CD4-positive, alpha-beta T cell (primary cell): ENCODE results near the gene FGF14. TPM values are rescaled to one million over a fixed set of nuclear protein-coding genes. Genes with fewer than 3 reads are reported as not detected.

Source experiments
- ATAC-seq: fragments of 200-7000 bp; cut with Tn5 transposase; one replicate; pipeline ENCODE4 v1.10.0; 2022; ENCODE audit warnings: mild to moderate bottlenecking; ENCODE audit not compliant: poor library complexity
- CTCF ChIA-PET: fragments of 350-600 bp; sonication (Branson Sonifier 250); formaldehyde crosslinking; loops from one replicate; lab custom pipeline; 2021; ENCODE audit warnings: antibody characterized with exemption, inconsistent platforms; lab: Charles Lee
- POLR2A ChIA-PET: fragments of 350-600 bp; sonication (Branson Sonifier 250); formaldehyde crosslinking; loops from one replicate; lab custom pipeline; 2021; ENCODE audit warnings: antibody characterized with exemption, inconsistent platforms; lab: Charles Lee
- DNase-seq, 14 experiments: peaks; one replicate each; pipeline ENCODE4 v3.0.0-alpha.2; 2013 to 2020; ENCODE audit warnings: mixed read lengths in 2 of 14
- H3K27ac ChIP-seq, 2 donors: one replicate each; pipeline versions ENCODE4 v1.5.1 to v1.7.0; 2013; ENCODE audit warnings: low read length in 2 of 2, low read depth in 1 of 2, mild to moderate bottlenecking in 1 of 2
- H3K27me3 ChIP-seq, 2 experiments: 1 replicate in 1 of 2; 2 replicates in 1 of 2; pipeline versions ENCODE4 v1.6.1 to v1.7.0; 2013; ENCODE audit warnings: low read length in 2 of 2, control low read depth in 1 of 2, mild to moderate bottlenecking in 1 of 2, moderate library complexity in 1 of 2; ENCODE audit not compliant: insufficient read depth in 2 of 2, control insufficient read depth in 1 of 2
- H3K36me3 ChIP-seq: one replicate; pipeline ENCODE4 v1.6.1; 2013; ENCODE audit warnings: low read length, control low read depth; ENCODE audit not compliant: insufficient read depth
- H3K4me1 ChIP-seq: one replicate; pipeline ENCODE4 v1.6.1; 2013; ENCODE audit warnings: low read length, control low read depth; ENCODE audit not compliant: insufficient read depth
- H3K4me3 ChIP-seq: one replicate; pipeline ENCODE4 v1.5.1; 2013; ENCODE audit warnings: mild to moderate bottlenecking, low read length, moderate library complexity
- H3K9me3 ChIP-seq, 2 experiments: 1 replicate in 1 of 2; 2 replicates in 1 of 2; pipeline versions ENCODE4 v1.6.1 to v1.7.0; 2013; ENCODE audit warnings: low read length in 2 of 2, mild to moderate bottlenecking in 2 of 2, control low read depth in 1 of 2, moderate library complexity in 1 of 2; ENCODE audit not compliant: control insufficient read depth in 1 of 2, insufficient read depth in 1 of 2
- H3K27ac Mint-ChIP-seq: one replicate; pipeline ENCODE4 v1.8.0; 2020; ENCODE audit warnings: mixed read lengths
- H3K27me3 Mint-ChIP-seq: one replicate; pipeline ENCODE4 v1.8.0; 2021; ENCODE audit warnings: mixed read lengths
- H3K36me3 Mint-ChIP-seq: one replicate; pipeline ENCODE4 v1.8.0; 2021; ENCODE audit warnings: low read depth, mixed read lengths
- H3K4me1 Mint-ChIP-seq: one replicate; pipeline ENCODE4 v1.8.0; 2021; ENCODE audit warnings: low read depth, mixed read lengths
- H3K4me3 Mint-ChIP-seq: one replicate; pipeline ENCODE4 v1.8.0; 2020; ENCODE audit warnings: mild to moderate bottlenecking, mixed read lengths
- H3K9me3 Mint-ChIP-seq: one replicate; pipeline ENCODE4 v1.8.0; 2020; ENCODE audit warnings: mixed read lengths
- intact Hi-C, 2 experiments: fragments of 100-400 bp; cut with DNase I in 1 of 2; cut with micrococcal nuclease in 1 of 2; formaldehyde crosslinking; loops; one replicate each; pipeline versions ENCODE4 v1.15.1 to v1.9.0; 2023 to 2025; cut with DNase I, micrococcal nuclease
- total RNA-seq, 174 experiments: library from RNA in 2 of 174; stranded (reverse) in 2 of 174; gene quantifications; one replicate each; pipeline ENCODE4 v1.2.3 and lab custom pipeline; 2021 to 2026
- TF ChIP-seq, protein P1 (sequence below): fragments of 200-600 bp; IDR thresholded peaks from one replicate; pipeline ENCODE4 v1.8.0; 2022; ENCODE audit warnings: antibody characterized with exemption, mild to moderate bottlenecking

The FGF14 gene
- total RNA-seq, 2 experiments from 2014 or later: not detected

DNA sequence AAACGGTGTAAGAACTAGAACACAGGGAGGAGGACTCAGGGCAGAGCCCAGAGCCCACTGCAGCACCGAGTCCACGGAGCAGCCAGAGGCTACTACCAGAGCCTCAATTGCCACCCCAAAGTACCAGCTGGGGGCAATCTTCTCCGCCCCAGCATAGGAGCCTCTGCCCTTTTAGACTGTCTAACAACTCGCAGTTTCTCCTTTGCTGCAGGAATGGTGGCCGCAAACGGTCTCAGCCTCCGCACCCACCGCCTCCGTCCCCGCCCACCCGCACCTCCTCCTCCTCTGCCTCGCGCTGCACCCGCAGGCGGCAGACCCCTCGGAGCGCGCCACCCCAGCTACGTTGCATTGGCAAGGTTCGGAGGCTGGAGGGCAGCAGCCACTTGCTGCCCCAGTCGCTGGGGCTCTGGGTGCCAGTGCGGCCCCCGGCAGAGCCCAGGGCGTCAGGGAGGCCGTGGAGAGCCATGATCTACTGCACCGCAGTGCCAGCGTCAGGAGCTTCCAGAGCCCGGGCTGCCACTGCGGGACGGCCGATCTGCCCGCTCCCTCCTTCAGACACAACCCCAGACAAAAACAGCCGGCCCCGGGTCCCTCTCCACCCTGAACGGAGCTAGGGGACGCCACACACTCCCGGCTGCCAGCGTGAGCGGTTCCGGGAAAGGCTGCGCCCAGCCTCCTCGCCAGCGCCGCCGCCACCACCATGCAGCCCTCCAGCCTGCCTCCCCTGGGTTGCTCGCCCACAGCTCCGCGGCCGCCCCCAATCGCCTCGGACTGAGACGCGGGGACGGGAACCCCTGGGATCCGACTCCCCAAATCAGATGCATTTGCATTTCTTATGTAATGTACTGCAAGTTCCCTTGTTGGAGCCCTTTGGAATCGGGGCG is 1.8 kb downstream of the FGF14 start:
- CTCF ChIA-PET: no interaction called here

DNA sequence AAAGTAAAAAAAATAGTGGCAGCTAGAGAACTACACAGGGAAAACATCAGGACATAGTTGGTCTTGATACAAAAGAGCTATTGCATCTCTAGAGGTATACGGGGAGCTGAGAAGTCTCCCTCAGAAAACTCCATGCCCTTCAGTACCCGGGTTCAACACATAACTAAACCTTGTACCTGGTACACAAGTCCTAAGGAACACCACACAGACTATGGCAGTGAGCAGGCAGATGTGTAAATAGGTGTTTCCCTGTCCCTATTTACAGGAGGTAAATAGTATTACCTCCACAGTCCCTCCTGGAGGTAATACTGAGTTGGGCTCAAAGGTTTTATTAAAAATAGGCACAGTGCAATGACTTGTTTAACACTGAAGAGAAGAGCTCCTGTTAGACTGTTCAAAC is 5.9 kb downstream of the FGF14 start:
- peaks cover 0 to 8% of the 10 kb centered on the region in 2 experiments for H3K9me3 ChIP-seq
- intact Hi-C loops: loop anchor here in 1 of 2 experiments (2.0 to 10.0 kb wide), 4 partner anchors 201 to 1801 kb away; partner anchors contain the start of genes ERCC5, TMTC4 and TPP2
- peaks cover 33% of the 10 kb centered on the region for H3K27me3 Mint-ChIP-seq
- no peak overlapping the region for H3K27ac Mint-ChIP-seq
- ChIA-PET POLR2A (interaction anchor here (3.2 kb wide), 1 partner anchor 450 kb away, joined by 23 read pairs; the partner anchor contains the start of gene ERCC5), CTCF (no interaction called here)
- peaks cover 34% of the 10 kb centered on the region for H3K4me1 ChIP-seq
- no peak for ATAC-seq
- peaks cover 28% of the 10 kb centered on the region for H3K4me1 Mint-ChIP-seq
- H3K36me3 Mint-ChIP-seq: no peaks in the 10 kb centered on the region
- peaks cover 18 to 19% of the 10 kb centered on the region in 2 experiments for H3K27me3 ChIP-seq
- H3K27ac ChIP-seq: no peak overlapping the region
- no peaks in the 10 kb centered on the region for H3K36me3 ChIP-seq
- DNase-seq: no peak
- no peaks in the 10 kb centered on the region for H3K9me3 Mint-ChIP-seq
- H3K4me3 ChIP-seq: no peak overlapping the region
- TF ChIP-seq, protein P1, sequence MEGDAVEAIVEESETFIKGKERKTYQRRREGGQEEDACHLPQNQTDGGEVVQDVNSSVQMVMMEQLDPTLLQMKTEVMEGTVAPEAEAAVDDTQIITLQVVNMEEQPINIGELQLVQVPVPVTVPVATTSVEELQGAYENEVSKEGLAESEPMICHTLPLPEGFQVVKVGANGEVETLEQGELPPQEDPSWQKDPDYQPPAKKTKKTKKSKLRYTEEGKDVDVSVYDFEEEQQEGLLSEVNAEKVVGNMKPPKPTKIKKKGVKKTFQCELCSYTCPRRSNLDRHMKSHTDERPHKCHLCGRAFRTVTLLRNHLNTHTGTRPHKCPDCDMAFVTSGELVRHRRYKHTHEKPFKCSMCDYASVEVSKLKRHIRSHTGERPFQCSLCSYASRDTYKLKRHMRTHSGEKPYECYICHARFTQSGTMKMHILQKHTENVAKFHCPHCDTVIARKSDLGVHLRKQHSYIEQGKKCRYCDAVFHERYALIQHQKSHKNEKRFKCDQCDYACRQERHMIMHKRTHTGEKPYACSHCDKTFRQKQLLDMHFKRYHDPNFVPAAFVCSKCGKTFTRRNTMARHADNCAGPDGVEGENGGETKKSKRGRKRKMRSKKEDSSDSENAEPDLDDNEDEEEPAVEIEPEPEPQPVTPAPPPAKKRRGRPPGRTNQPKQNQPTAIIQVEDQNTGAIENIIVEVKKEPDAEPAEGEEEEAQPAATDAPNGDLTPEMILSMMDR: no peak
- H3K4me3 Mint-ChIP-seq: peak overlapping the region; percentile 71

More for the DNA sequence above, 1.8 kb downstream of the FGF14 start:
- Histone ChIP-seq H3K27me3 (peaks cover 35 to 46% of the 10 kb centered on the region in 2 experiments), H3K4me3 (peak overlapping the region; percentile 57), H3K27ac (no peak overlapping the region), H3K36me3 (no peaks in the 10 kb centered on the region), H3K4me1 (peaks cover 35% of the 10 kb centered on the region), H3K9me3 (peaks cover 0 to 8% of the 10 kb centered on the region in 2 experiments)
- TF ChIP-seq, protein P1: no peak
- Mint-ChIP-seq H3K4me1 (peaks cover 28% of the 10 kb centered on the region), H3K4me3 (peak overlapping the region; percentile 52), H3K9me3 (no peaks in the 10 kb centered on the region), H3K36me3 (no peaks in the 10 kb centered on the region), H3K27me3 (peaks cover 69% of the 10 kb centered on the region), H3K27ac (no peak overlapping the region)
- peak; percentile 40 for ATAC-seq
- DNase-seq: peak in 5 of 14 experiments; percentile 2 to 43 (median 33)
- POLR2A ChIA-PET: no interaction called here
- intact Hi-C loops: loop anchor here in 1 of 2 experiments (10.0 kb wide), 2 partner anchors 1725 to 1805 kb away; partner anchors contain the start of gene TMTC4

DNA sequence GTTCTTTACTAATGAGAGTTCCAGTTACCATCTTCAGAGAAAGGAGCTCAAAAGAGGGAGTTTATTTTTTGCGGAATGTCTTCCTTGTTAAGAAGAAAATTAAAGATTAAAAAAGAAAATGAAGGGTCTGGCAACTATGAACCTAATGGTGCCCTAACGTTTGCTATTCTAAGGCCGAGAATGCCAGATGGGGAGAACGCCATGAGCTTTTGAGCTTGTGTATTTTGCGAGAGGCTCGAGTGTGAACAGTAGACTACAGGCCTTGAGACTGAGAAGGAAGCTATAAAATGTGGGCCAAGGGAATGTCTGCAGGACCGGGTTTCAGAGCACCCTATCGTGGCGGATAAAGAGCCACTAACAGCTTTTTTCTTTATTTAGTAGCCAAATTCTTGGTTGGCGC is 6.7 kb downstream of the FGF14 start:
- Mint-ChIP-seq H3K4me1 (peaks cover 22% of the 10 kb centered on the region), H3K4me3 (peak overlapping the region; percentile 95), H3K36me3 (no peaks in the 10 kb centered on the region), H3K27me3 (peaks cover 27% of the 10 kb centered on the region), H3K27ac (peak overlapping the region; percentile 77), H3K9me3 (no peaks in the 10 kb centered on the region)
- ChIA-PET POLR2A (interaction anchor here (0.8 to 3.2 kb wide), 4 partner anchors 9 to 451 kb away, joined by 3 to 23 read pairs (median 8); partner anchors contain the start of genes ERCC5, TEX30 and TPP2), CTCF (interaction anchor here (0.6 kb wide), 1 partner anchor 10 kb away, joined by 3 read pairs; no protein-coding TSS in a partner anchor)
- ATAC-seq: no peak
- intact Hi-C loops: loop anchor here in 1 of 2 experiments (2.0 to 10.0 kb wide), 4 partner anchors 202 to 1800 kb away; partner anchors contain the start of genes ERCC5, TMTC4 and TPP2
- Histone ChIP-seq H3K4me1 (peaks cover 26% of the 10 kb centered on the region), H3K27ac (no peak overlapping the region), H3K27me3 (peaks cover 11% of the 10 kb centered on the region in 2 experiments), H3K4me3 (peak overlapping the region; percentile 80), H3K36me3 (no peaks in the 10 kb centered on the region), H3K9me3 (peaks cover 0 to 3% of the 10 kb centered on the region in 2 experiments)
- TF ChIP-seq, protein P1: no peak
- no peak for DNase-seq
